HG03159 (cell line): ENCODE data around the gene TRIP12.
"Not testable (repeated sequence)": the region's sequence is repeated elsewhere in the genome, so short reads cannot be mapped to it uniquely, and the experiment has no call there.

Source experiments
- ATAC-seq: cut with Tn5 transposase; IDR thresholded peaks from one replicate; pipeline ENCODE4 v1.9.1; 2021; ENCODE audit warnings: mild to moderate bottlenecking, moderate library complexity; ENCODE audit not compliant: unreplicated experiment

Gene TRIP12

DNA sequence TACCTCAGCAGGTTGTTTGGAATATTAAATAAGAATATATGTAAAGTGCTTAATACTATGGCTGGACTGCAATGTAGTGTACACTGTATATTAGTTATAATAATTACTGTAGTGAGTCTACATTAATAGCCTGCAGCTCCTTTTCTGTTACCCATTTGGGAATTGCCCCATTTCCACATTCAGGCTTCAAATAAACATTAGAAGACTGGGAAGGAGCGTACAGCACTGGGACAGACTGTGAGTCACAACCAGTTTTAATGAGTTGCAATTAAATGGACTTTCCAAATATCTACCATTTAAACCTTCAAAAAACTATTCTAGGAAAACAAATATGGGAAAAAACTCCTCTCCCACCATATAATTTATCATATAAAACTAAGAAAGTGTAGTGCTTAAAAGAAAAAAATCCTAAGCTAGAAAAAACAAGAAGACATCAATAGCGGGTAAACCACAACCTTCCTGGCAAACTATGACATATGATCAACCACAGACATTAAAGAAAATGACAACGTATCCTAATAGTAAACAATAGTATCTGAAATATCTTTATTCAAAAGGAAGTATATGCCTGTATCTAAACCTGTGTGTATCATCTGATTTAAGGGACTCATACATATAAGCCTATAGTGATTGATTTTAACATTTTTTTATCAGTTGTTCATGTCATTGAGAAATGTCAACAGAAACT lies 86.1 kb downstream of the TRIP12 start:
- no peak for ATAC-seq

DNA sequence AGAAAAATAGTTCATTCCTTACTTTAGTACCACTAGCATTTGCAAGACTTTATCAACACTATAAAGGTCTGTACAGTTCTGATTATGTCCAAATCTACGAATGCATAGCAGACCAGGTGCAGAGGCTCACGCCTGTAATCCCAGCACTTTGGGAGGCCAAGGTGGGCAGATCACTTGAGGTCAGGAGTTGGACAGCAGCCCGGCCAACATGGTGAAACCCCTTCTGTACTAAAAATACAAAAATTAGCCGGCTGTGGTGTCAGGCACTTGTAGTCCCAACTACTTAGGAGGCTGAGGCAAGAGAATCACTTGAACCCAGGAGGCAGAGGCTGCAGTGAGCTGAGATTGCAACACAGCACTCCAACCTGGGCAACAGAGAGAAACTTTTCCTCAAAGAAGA lies 87.4 kb downstream of the TRIP12 start:
- not testable (repeated sequence) for ATAC-seq

DNA sequence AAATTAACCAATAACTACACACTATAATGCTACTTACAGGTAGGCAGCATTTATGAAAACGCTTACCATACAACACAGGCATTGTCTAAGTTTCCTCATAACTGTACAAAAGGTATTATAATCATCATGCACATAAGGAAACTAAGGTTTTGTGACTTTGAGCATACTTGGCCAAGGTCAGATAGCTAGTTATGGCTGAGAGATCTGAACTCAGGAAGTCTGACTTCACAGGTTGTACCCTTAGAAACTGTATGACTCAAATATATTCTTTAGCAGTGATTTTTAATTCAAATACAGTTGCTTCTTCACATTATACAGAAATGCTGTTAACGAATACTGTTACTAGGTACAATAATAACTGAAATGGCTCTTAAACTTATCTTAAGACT lies 89.3 kb downstream of the TRIP12 start:
- ATAC-seq: no peak

DNA sequence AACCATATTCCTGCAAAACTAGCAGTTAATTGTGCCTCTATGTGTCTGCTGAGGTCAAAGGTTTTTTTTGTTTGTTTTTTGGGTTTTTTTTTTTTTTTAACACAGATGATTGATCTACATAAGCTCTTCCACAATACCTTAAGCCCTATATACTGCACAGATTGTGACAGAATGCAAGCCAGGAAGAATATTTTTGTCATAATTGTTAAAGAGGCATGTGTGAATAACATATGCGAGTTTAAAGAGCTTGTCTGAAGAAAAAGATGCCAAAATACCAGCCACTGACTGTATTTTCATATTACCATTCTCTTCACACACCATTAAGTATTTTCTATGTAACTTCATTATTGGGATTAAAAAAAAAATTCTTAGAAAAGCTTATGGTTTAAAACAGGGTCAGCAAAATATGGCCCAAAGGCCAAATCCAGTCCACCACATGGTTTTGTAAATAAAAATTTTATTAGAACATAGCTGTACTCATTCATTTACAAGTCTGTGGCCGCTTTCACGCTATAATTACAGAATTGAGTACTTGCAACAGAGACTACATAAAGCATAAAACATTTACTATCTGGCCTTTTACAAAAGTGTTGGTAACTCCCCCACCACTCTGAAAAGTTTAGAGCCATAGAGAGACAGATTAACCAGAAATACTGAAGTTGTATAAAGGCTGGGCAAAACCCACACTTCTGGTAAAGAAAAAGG lies 89.9 kb downstream of the TRIP12 start:
- ATAC-seq: no peak

DNA sequence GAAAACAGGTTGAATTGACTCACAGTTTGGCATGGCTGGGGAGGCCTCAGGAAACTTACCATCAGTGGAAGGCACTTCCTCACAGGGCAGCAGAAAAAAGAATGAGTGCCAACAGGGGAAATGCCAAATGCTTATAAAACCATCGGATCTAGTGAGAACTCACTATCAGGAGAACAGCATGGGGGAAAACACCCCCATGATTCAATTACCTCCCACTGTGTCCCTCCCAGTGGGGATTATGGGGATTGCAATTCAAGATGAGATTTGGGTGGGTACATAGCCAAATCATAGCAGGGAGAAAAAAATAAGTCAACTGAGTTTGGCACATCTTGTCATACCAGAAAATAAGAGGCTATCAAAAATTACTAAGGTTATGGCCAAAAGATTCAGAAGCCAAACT lies 96.3 kb downstream of the TRIP12 start:
- ATAC-seq: no peak

DNA sequence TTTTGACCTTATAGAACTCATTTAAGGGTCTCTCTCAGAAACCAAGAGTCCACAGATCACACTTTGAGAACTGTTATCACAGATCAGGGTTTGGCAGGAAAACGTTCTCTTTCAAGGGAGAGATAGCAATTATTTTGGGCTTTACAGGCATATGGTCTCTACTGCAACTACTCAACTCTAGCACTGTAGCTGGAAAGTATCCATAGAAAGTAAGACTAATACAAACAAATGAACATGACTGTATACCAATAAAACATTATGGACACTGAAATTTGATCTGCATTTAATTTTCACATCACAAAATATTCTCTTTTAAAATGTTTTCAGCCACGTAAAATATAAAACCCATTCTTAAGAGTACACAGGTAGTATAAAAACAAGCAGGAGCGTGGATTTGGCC lies 100.5 kb downstream of the TRIP12 start:
- no peak for ATAC-seq

DNA sequence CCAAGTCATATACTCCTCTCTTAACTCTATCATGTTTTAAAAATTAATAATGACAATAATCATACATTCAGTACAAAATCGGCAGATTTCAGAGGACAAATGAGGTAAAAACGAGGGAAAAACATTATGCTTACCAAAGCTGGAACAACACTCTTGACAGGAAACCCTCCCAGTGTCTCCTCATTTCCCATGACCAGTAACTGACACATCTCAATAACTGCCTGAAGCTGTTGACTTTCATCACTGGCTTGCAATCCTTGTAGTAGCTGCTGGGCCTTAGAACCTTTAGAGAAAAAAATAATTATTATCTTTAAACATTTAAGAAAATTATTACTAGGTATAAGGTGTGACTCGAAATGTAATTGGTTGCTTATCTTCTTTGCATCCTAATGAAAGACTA lies 103.6 kb downstream of the TRIP12 start:
- no peak for ATAC-seq

DNA sequence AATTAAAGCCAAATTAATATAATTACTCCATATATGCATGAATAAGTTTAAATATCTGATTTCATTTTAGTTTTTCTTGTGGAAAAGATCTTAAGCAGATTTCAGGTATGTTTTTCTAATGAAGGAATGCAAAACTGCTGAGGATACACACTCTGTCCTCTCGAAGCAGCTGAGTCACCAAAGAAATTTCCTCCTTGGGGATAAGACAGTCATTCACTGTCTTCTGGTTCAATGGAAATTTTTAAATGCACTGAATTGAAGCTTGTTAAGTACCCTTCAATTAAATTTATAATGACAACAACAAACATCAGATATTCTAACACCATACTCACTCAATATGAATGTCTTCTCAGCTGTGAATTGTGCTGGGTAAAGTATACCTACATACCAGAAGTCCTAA lies 106.0 kb downstream of the TRIP12 start:
- no peak for ATAC-seq

DNA sequence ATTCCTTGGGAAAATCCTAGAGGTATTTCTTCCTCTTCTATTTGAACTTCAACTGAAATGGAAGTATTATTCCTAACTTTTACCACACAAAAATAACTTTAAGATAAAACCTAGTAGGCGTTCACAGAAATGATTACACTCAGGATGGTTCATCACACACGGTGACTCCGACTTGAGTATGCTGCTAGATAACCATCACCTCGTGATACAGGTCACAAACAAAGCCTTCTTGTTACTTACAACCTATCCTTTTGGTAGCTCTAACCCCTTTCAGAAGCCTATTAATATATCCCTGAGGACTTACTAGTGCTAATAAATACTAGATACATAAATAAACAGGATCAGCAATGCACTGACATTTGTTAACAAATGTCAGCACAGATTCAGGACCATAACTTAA lies 106.5 kb downstream of the TRIP12 start:
- no peak for ATAC-seq

DNA sequence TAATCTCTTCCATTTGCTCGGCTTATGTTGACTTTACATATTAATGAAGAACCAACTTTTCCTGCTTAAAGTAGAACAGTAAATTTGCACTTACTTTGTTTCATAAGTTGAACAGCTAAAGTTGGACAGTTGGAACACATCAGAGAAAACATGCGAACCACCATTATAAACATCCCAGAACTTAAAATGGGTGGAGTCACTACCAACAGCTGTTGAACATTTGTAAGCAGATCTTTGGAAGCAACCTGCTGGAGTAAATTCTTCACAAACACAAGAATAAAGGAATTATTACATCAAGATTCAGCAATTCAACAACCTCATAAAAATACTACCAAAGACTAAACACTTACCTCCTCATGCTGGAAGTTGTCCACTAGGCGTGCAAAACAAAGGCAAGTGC lies 111.0 kb downstream of the TRIP12 start:
- no peak for ATAC-seq

DNA sequence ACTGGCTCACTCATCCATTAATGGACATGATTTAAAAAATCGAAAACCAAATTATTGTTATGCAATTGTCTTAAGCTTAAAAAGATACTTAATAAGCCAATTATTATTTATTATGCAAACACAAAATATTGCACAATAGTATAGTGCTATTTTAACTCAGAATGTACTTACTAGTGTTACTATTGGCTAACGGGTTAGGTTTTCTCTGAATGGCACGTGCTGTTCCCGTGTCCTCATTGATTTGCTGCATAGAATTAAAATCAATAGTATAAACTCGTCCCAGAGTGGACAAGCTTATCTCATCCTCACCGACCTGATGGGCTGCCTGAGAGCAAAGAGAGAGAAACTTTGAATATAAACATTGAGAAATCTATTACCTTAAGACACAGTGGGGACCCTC lies 116.2 kb downstream of the TRIP12 start:
- ATAC-seq: no peak

DNA sequence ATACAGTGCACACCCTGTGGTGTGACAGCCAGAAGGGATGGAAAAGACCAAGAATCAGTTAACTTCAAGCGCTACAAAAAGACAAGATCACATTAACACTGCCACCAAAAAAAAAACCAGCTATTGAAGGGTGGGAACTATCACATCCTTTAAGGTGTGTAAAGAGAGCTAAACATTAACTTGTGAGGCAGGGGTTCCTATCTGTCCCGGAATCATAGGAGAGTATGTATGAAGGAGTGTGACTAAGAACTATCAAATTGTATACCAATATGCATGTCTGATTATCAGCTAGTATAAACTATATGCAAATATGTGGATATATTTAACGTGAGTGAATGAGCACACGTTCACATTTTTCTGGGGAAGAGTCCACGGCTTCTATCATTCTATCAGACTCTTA lies 119.0 kb downstream of the TRIP12 start:
- ATAC-seq: no peak

DNA sequence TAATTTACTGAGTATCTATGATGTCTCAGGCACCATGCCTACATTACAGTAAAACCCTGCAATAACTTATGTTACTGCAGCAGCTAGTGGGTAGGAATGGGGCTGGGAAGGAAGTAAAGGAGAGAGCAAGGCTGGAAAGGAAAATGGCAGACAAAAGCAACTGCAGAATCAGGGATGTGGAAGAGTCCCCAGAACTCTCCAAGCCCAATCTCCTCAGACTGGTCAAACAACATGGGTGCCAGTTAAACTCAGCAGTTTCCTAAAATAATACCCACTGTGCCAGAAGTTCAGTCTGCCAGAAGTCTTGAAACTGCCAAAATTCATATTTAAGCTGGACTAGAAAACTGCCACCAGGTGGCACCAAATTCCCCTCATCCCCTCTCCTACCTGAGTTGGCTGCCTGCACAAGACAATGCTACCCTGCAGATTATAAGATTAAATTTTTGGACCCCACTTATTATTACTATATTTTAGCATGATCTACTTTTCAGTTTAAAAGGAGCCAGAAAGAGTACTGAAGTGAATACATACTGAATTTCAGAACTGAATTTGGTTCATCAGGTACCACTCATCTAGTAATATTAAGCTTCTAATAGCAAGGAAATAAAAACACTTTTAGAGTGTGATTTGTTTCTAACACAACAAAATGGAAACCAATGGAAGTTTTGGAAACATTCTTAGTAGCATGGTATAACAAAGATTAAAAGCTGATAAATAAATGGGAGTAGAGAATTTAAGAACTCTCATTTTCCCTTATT lies 120.6 kb downstream of the TRIP12 start:
- ATAC-seq: peak; percentile 62

DNA sequence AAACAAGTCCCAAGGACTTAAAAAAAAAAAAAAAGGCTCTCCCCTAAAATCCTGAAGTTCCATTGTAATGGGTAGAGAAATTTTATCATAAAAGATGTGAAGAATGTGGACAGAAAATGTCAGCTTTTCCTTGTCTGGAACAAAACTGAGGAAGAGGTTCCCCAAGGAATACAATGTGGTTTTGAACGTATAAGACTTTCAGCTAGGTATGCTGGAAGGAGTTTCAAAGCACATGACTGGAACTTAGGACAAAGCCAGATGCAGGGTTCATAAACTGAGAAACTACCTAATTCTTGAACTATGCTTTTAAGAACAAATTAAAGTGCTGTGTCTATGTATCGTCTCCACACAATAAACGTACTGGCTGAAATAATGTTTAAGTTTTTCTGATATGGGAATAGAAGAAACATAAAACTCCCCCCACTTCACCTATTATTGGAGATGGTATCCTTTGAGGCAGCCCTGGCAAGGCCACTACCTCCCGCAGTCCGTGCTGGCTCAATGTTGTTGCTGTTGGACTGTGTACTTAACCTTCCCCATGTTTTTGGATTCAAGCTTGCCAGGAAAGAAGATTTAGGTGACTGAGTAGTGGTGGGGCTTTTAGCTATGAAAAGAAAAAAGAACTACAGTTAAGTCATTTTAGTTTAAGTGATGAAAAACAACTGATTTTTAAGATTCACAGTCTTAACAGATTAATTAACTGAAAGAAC lies 123.2 kb downstream of the TRIP12 start:
- ATAC-seq: no peak

DNA sequence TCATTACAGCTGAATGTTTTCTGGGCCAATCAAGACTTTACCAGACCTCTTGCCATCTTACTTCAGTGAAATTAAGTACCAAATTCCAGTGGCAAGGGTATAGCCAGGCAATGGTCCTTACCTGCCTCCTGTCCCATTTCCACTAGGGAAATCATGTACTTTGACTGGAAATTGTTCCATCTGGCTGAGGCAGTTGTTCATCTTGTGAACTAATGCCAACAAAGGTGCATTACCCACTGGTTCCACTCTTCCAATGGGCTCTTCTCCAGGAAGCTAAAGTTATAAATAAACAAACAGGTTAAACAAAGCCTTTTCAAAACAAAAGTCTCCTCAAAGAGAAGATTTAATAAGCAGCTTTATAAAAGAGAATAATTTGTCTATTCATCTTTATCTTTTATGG lies 126.8 kb downstream of the TRIP12 start:
- ATAC-seq: no peak

DNA sequence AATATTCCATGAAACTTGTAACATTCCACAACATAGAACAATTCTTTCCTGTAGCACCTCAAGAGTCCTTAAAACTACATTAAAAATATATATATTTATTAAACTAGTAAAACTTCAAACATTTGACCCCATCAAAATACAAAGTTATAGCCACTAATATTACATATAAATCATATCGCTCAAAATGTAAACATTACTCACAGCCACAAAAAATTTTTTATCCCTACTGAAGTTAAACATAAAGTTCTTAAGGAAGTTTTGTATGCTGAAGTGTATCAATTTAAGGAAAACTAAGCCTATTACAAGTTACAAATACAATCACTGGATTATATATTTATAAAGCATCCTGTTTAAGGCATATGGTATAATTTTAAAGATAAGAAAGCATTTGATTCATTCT lies 127.2 kb downstream of the TRIP12 start:
- ATAC-seq: no peak

DNA sequence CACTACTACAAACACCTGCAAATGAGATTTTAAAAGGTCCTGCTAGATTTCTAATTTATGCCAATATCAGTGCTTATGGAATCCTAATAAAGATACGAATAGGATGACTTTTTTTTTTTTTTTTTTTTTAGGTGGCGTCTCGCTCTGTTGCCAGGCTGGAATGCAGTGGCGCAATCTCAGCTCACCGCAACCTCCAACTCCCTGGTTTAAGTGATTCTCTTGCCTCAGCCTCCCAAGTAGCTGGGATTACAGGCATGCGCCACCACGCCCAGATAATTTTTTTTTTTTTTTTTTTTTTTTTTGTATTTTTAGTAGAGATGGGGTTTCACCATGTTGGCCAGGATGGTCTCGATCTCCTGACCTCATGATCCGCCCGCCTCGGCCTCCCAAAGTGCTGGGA lies 135.5 kb downstream of the TRIP12 start:
- ATAC-seq: not testable (repeated sequence)

DNA sequence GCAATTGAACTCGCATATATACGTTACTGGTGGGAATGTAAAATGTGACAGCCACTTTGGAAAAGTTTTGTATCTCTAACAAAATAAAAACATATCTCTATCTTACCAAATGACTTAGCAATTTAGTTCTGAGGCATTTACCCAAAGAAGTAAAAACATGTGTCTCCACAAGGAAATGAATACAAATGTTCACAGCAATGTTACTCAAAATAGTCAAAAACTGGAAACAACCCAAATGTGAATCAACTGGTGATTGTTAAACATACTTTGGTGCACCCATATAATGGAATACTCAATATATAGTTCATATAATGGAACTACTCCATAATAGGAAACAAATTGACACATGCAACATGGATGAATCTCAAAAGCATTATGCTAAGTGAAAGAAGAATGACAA lies 137.0 kb downstream of the TRIP12 start:
- no peak for ATAC-seq

DNA sequence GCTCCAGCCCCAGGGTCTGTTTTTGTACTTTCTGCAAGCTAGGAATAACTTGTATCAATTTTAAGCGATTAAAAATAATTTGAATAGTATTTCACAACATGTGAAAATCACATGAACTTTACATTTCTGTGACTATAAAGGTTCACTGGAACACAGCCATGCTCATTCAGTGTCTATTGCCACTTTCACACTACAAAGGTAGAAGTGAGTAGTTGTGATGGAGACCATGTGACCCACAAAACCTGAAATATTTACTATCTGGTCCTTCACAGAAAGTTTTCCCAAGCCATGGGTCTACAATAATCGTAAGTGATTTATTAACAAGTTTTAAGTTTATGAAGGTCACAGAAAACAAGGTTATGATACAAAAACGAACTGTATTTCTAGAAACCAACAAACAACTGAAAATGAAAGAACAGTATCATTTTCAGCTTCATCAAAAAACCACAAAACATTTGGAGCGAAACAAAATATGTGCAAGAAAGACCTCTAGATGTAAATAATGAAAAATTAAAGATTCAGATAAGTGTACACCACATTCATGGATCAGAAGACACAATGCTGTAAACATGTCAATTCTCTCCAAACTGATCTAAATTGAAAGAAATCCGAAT lies 138.6 kb downstream of the TRIP12 start:
- peak; percentile 48 for ATAC-seq

DNA sequence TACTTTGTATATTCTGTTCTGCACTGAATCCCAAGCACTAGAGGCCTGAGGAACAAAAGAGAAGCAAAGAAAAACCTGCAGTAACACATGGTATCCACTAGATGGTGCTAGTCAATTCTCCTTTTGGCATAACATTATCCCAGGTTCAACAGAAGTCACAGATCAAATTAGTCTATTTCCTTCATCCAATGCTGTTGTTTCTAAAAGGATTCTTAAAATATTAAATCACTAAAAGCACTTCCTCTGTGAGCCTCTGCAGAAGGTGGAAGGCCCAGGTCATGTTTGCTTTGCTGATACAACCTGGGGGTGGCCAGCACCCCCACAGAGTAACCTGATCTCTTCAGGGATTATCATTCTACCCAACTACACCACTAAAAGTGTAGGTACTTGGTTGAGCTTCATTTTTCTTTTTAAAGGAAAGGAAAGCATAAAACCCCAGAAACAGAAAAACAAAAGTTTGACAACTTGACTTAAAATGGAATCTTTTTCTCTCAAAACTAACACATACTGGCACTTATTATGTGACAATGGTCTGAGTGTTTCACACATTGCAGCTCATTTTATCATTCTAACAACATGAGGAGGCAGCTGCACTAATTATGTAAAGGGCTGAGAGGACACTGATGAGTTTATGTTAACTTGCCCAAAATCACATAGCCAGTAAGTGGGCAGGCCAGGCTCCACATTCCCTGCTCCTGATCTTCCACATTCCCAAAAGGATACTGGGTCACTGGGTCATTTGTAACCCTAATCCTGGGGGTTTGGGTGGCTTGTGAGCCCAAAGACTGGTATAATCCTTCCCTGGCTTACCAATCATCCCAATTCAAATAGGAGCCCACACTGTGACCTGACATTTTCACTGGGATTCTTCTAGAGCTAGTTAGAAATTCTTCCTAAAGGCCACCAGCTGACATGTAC lies 140.7 kb downstream of the TRIP12 start:
- no peak for ATAC-seq
